ENCODE measurements around the gene USP13. TPM values are rescaled to one million over a fixed set of nuclear protein-coding genes. Genes with fewer than 3 reads are reported as not detected.

Gene USP13
- total and polyA plus RNA-seq, 12 donors = 6.9 to 61.1 (median 35.0) TPM

DNA sequence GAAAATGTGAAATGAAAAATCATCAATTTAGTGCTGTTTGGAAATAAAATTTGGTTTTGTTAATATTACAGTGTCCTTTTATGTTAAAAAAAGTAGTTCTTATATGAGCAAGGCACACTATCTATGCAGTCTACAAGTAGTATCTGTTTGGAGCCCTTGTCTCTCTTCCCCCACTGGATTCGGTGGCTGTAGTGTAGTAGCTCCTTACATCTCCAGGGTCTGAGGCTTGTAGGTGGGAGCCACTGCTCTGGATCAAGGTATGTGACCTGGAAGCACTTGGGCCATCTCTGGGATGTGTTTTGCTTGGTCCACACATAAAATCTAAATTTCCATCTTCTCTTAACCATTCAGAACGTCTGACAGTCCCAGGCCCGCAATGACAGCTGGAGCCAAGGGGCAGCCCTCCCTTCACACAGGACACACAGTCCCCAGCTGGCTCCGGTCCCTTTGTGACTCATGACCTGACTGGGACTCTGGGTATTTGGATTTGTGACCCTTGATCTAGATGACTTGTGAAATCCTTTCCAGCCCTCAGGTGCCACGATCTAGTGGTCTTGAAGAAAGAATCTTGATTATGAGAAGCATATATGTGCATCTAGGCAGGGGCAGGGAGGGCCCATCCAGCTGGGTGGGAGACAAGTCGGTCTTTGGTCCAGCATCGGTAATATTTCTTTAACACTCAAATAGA lies 80.0 kb downstream of the USP13 start:
- intact Hi-C loops (cut with DNase I) = no loop called here
- no peaks in the 10 kb centered on the region for H3K9me3 ChIP-seq (replicated peaks in 1 of 3)
- peaks cover 4 to 14% of the 10 kb centered on the region in 2 donors for H3K4me1 ChIP-seq (replicated peaks in 1 of 2)
- peaks cover 0 to 15% of the 10 kb centered on the region in 2 donors for H3K36me3 ChIP-seq (replicated peaks in 1 of 2)
- H3K27ac ChIP-seq = peak overlapping the region in 4 of 5 donors; percentile 52 to 79 (median 66)
- H3K4me3 ChIP-seq = no peak overlapping the region
- no peaks in the 10 kb centered on the region for H3K27me3 ChIP-seq
- 53 to 66% (median 60%) methylated on average over 7 of the region's 7 CpGs for WGBS, 4 donors
- peak; percentile 77 to 94 (median 88) for DNase-seq
- TF ChIP-seq, protein P1, sequence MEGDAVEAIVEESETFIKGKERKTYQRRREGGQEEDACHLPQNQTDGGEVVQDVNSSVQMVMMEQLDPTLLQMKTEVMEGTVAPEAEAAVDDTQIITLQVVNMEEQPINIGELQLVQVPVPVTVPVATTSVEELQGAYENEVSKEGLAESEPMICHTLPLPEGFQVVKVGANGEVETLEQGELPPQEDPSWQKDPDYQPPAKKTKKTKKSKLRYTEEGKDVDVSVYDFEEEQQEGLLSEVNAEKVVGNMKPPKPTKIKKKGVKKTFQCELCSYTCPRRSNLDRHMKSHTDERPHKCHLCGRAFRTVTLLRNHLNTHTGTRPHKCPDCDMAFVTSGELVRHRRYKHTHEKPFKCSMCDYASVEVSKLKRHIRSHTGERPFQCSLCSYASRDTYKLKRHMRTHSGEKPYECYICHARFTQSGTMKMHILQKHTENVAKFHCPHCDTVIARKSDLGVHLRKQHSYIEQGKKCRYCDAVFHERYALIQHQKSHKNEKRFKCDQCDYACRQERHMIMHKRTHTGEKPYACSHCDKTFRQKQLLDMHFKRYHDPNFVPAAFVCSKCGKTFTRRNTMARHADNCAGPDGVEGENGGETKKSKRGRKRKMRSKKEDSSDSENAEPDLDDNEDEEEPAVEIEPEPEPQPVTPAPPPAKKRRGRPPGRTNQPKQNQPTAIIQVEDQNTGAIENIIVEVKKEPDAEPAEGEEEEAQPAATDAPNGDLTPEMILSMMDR (IDR thresholded peaks at IDR 0.05) = no peak
- no peak for TF ChIP-seq POLR2A (IDR thresholded peaks at IDR 0.05)

DNA sequence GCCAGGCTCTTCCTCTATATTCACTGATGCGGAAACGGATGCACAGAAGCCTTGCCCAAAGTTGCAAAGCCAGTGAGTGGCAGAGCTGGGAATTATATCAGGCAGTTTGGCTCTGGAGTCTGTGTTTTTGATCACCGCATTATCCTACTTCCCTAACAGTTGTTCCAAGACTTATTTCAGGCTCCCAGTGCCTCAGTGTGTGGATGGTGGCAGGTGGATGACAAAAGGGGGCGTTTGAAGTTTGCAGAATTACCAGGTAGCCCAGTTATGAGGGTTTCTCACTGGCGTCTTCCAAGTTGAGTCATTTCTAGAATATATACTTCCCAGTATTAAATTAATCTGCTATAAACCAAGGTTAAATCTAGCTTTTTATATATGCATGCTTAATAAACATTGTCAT lies 81.0 kb downstream of the USP13 start:
- Histone ChIP-seq H3K4me1 (replicated peaks in 1 of 2) (peaks cover 4 to 14% of the 10 kb centered on the region in 2 donors), H3K4me3 (no peak overlapping the region), H3K36me3 (replicated peaks in 1 of 2) (peaks cover 0 to 15% of the 10 kb centered on the region in 2 donors), H3K27me3 (no peaks in the 10 kb centered on the region), H3K9me3 (replicated peaks in 1 of 3) (no peaks in the 10 kb centered on the region), H3K27ac (peak overlapping the region in 2 of 5 donors; percentile 52 to 79)
- TF ChIP-seq, protein P1 (IDR thresholded peaks at IDR 0.05) = no peak
- no peak for TF ChIP-seq POLR2A (IDR thresholded peaks at IDR 0.05)
- intact Hi-C loops (cut with DNase I) = no loop called here
- DNase-seq = no peak
- WGBS, 4 donors = 89 to 98% (median 93%) methylated on average over 5 of the region's 5 CpGs

DNA sequence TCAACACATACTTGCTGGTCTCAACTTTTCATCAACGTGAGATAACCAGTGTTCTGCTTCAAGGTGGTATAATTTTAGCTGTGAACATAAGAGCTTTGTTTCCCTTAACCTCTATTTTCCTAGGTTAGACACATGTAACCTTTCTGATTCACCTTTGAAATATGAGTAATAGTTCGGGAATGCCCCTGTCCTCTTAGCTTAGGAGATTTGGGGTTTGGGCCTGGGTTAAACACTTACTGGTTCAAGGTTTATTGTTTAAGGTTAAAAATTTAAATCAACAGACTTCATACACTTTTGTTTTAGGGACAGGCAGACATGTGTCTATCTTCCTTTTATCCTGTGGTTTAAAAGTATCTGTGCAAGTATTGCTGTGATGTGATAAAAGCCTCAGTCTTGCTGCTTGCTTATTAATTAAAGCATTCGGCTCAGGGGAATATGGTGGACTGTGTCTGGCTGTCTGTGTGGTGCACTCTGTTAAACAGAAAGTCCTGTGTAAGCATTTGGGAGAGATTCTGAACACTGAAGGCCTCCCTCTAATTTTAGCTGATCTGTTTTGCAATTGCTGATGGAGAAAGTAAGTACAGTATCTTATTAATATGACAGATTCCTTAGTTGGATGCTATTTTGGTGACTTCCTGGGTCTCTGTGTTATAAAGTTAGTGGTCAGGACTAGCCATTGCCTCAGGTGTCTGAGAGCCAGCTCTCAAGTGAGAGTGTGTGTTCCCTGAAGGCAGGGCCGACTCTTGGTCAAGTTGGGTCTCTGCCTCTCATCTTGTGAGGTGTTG lies 81.8 kb downstream of the USP13 start:
- no peak for TF ChIP-seq POLR2A (IDR thresholded peaks at IDR 0.05)
- TF ChIP-seq, protein P1 (IDR thresholded peaks at IDR 0.05) = no peak
- no peaks in the 10 kb centered on the region for H3K27me3 ChIP-seq
- intact Hi-C loops (cut with DNase I) = no loop called here
- peaks cover 4 to 14% of the 10 kb centered on the region in 2 donors for H3K4me1 ChIP-seq (replicated peaks in 1 of 2)
- WGBS, 4 donors = 56 to 65% (median 60%) methylated on average over 4 of the region's 4 CpGs
- H3K9me3 ChIP-seq (replicated peaks in 1 of 3) = no peaks in the 10 kb centered on the region
- DNase-seq = no peak
- peak overlapping the region in 2 of 5 donors; percentile 1 to 72 for H3K27ac ChIP-seq
- H3K36me3 ChIP-seq (replicated peaks in 1 of 2) = peaks cover 0 to 15% of the 10 kb centered on the region in 2 donors
- H3K4me3 ChIP-seq = no peak overlapping the region

DNA sequence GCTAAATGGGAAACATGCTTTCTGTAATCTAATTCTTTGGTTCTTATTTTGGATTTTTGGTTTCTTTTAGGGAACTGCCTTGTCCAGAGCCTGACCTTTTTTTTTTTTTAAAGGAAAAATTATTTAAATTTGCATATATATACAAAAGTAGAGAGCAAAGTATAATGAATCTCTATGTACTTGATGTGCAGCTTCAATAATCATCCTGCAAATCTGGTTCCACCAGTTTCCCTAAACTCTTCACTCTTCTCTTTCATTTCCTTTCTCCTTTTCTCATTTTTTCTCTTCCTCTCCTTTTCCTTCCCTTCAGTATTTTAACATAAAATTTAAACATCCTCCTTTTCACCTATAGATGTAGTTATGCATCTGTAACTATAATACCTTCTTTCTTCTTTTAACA lies 82.5 kb downstream of the USP13 start:
- Histone ChIP-seq H3K4me1 (replicated peaks in 1 of 2) (peaks cover 4 to 14% of the 10 kb centered on the region in 2 donors), H3K27ac (peak overlapping the region in 1 of 5 donors; percentile 72), H3K4me3 (no peak overlapping the region), H3K9me3 (replicated peaks in 1 of 3) (no peaks in the 10 kb centered on the region), H3K36me3 (replicated peaks in 1 of 2) (peaks cover 0 to 18% of the 10 kb centered on the region in 2 donors), H3K27me3 (no peaks in the 10 kb centered on the region)
- DNase-seq = no peak
- TF ChIP-seq, protein P1 (IDR thresholded peaks at IDR 0.05) = no peak
- TF ChIP-seq POLR2A (IDR thresholded peaks at IDR 0.05) = no peak
- intact Hi-C loops (cut with DNase I) = no loop called here

Measured in adrenal gland (tissue), 12 donors.